CD4-positive, alpha-beta memory T cell (primary cell): ENCODE results near the gene TAF11L10. TPM values are rescaled to one million over a fixed set of nuclear protein-coding genes. Genes with fewer than 3 reads are reported as not detected.

Experiments used
- polyA plus RNA-seq, 2 donors: library from polyadenylated mRNA; unstranded; fragments of 300-500 nt; fragmentation: Illumina TruSeq; gene quantifications; one replicate each; pipeline ENCODE4 v1.2.3, GENCODE V29; 2021
- total RNA-seq, 2 experiments: library from RNA; stranded (reverse); gene quantifications; one replicate each; pipeline ENCODE4 v1.2.3, GENCODE V29; 2021

The TAF11L10 gene
- total and polyA plus RNA-seq, 4 experiments from 2014 or later, result not detected

Other genes with a start within 250 kb of the TAF11L10 start
- gene TAF11L2, start 99.6 kb downstream of the TAF11L10 start, total RNA-seq, result not detected
- gene TAF11L2, start 99.6 kb downstream of the TAF11L10 start, polyA plus RNA-seq, result not detected
- gene TAF11L3, start 79.5 kb downstream of the TAF11L10 start, total RNA-seq, result not detected
- not detected for gene TAF11L3, start 79.5 kb downstream of the TAF11L10 start, polyA plus RNA-seq
- gene TAF11L4, start 76.0 kb downstream of the TAF11L10 start, total RNA-seq, result not detected
- gene TAF11L4, start 76.0 kb downstream of the TAF11L10 start, polyA plus RNA-seq, result not detected
- gene TAF11L5, start 72.6 kb downstream of the TAF11L10 start, total RNA-seq, result not detected
- gene TAF11L5, start 72.6 kb downstream of the TAF11L10 start, polyA plus RNA-seq, result not detected
- gene TAF11L6, start 69.2 kb downstream of the TAF11L10 start, total RNA-seq, result not detected
- not detected for gene TAF11L6, start 69.2 kb downstream of the TAF11L10 start, polyA plus RNA-seq
- not detected for gene TAF11L7, start 12.1 kb downstream of the TAF11L10 start, total RNA-seq
- not detected for gene TAF11L7, start 12.1 kb downstream of the TAF11L10 start, polyA plus RNA-seq
- not detected for gene TAF11L8, start 6.9 kb downstream of the TAF11L10 start, total RNA-seq
- gene TAF11L8, start 6.9 kb downstream of the TAF11L10 start, polyA plus RNA-seq, result not detected
- not detected for gene TAF11L9, start 3.4 kb downstream of the TAF11L10 start, total RNA-seq
- gene TAF11L9, start 3.4 kb downstream of the TAF11L10 start, polyA plus RNA-seq, result not detected
- gene TAF11L11, start 6.4 kb upstream of the TAF11L10 start, total RNA-seq, result not detected
- gene TAF11L11, start 6.4 kb upstream of the TAF11L10 start, polyA plus RNA-seq, result not detected
- gene TAF11L12, start 12.6 kb upstream of the TAF11L10 start, total RNA-seq, result not detected
- gene TAF11L12, start 12.6 kb upstream of the TAF11L10 start, polyA plus RNA-seq, result not detected
- not detected for gene TAF11L13, start 34.3 kb upstream of the TAF11L10 start, total RNA-seq
- not detected for gene TAF11L13, start 34.3 kb upstream of the TAF11L10 start, polyA plus RNA-seq
- gene TAF11L14, start 36.6 kb upstream of the TAF11L10 start, total RNA-seq, result not detected
- gene TAF11L14, start 36.6 kb upstream of the TAF11L10 start, polyA plus RNA-seq, result not detected